Stimulated activated CD4-positive, alpha-beta T cell treated with anti-CD3 and anti-CD28 coated beads, Interleukin-4, amount 100 ng/mL, for 48 hours (primary cell): ENCODE data around the gene NSMCE1.
"Not testable (repeated sequence)": the region's sequence is repeated elsewhere in the genome, so short reads cannot be mapped to it uniquely, and the experiment has no call there.

Source experiments
- DNase-seq, 2 donors: peaks; one replicate each; pipeline ENCODE4 v3.0.0-alpha.2; 2020; ENCODE audit warnings: low read depth in 2 of 2

The NSMCE1 gene

DNA sequence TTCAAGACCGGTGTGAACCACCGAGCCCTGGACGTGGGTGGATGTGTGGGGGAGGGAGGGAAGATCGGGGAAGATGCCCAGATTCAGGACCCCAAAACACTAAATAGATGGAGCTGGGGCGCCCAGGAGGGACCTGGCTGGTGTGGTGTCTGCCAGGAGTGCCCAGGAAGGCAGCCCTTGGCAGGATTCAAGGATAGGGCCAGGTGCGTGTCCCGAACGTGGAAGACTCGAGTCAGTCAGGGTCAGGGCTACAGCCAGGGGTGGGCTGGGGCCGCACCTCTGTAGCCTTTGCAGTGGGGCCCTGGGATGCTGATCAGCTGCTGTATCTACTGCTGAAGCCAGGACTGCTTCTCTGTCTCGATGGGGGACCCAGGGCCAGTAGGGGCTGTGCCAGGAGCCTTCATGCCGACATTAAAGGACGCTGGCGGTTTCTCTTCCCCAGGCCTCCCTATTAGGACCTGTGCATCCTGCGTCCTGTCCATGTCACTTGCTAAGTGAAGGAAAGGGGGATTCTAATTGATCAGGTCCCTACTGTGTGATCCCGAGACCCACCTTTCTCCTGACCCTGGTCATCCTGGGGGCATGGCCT, 52.2 kb downstream of the NSMCE1 start:
- DNase-seq: no peak

DNA sequence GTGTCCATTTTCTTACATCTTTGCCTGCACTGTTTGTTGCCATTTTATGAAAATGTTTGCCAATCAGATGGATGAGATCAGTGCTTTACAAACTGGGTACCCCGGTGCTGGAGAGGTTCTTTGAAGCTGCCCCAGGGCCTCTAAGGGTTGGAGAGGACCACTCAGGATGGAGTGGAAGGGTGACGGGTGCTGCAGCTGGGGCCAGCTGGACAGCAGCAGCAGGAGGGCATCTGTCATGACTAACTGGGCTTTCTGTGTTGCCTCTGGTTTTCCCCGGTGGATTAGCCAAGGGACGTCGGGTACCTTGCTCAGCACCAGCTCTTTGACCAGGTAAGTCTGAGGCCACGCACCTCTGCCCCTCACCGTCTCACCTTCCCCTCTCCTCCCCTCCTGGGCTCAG, 52.9 kb downstream of the NSMCE1 start:
- DNase-seq: no peak

DNA sequence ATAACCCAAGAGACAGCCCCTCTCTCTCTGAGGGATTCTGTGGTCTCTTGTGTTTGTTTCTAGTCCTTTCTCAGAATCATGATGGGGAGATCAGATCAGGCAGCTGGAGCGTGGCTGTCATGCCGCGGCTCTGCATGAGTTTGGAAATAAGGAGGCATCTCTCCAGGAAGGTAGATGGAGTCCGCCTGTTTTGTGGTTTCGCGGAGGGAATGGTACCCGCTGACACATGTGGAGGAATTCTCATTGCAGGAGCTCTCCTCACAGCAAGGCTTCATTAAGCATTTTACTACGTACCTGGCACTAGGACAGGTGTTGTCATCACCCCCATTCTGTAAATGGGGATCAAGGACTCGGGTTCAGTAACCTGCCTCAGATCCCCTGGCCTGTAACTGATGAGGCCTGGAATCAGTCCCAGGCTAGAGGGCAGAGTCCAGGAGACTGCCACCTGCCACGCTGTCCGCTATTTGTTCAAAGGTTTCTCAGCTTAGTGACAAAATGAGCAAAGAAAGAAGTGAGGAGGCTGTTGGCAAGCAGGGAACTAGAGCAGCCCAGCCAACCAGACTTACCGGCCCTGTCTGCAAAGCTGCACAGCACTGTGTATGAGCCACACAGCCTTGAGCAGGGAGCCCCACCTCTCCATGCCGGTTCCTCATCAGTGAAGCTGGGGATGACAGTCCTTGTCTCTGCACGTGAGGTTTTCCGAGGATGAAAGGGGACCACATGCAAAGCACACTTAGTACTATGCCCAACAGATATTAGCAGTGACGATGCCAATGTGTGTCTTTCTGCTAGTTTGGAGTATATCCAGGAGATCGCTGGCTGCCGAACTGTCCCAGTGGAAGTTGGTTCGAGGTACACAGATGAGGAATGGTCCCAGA, 54.2 kb downstream of the NSMCE1 start:
- no peak for DNase-seq

DNA sequence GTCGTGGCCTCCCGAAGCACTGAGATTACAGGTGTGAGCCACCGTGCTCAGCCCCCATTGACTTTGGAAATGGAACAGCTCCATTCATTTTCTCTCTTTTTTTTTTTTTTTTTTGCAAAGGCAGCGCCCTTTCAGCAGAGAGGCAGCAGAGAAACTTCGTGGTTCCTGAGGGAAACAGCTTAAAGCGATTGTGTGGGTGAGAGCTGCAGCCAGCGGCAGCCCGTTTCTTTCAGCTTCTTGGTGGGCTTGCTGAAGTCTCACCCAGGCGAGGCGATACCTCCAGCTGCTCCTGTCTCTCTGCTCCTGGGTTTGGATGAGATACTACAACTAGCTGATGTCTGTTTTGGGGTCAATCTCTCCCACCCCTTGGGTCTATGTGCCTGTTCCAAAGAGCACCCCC, 57.5 kb downstream of the NSMCE1 start:
- no peak for DNase-seq

DNA sequence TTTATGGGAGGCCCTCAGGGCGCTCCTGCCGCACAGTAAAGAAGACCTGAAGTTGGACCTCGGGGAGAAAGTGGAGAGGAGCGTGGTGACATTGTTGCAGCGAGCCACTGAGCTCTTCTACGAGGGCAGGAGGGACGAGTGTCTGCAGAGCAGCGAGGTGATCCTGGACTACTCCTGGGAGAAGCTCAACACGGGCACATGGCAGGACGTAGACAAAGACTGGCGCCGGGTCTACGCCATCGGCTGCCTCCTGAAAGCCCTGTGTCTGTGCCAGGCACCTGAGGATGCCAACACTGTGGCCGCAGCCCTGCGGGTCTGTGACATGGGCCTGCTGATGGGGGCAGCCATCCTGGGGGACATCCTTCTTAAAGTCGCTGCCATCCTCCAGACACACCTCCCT, 58.4 kb downstream of the NSMCE1 start:
- DNase-seq: no peak

DNA sequence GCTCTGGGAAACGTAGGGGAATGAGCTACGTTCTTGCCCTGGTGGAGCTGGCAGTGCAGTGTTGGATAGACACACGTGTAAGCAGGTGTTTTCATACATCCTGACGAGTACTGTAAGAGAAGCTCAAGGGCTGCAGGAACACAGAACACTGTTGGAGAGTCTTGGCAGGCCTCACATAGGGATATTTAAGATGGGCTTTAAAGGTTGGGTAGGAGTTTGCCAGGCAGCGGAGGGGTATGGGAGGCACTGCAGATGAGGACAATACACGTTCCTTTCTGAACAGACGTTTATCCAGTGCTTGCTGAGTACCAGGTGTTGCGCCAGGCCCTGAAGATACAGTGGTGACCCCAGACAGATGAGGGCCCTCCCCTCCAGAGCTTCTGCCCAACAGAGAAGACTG, 59.0 kb downstream of the NSMCE1 start:
- DNase-seq: no peak

DNA sequence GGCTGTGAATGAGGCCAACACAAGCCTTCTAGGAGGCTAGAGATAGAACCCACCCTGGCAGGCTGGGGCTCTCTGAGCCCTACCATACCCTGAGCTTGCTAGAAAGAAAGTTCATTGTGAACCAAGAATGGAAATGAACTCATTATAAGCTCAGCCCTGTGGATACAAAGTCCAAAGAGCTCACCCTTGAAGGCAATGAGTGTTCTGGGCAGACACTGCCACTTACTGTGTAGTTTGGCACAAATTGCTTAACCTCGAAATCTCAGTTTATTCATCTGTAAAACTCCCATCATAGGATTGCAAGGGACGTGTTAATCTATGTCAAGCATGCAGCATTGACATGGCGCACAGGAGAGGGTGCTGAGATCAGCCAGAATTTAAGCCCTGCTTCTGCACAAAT, 59.8 kb downstream of the NSMCE1 start:
- no peak for DNase-seq

DNA sequence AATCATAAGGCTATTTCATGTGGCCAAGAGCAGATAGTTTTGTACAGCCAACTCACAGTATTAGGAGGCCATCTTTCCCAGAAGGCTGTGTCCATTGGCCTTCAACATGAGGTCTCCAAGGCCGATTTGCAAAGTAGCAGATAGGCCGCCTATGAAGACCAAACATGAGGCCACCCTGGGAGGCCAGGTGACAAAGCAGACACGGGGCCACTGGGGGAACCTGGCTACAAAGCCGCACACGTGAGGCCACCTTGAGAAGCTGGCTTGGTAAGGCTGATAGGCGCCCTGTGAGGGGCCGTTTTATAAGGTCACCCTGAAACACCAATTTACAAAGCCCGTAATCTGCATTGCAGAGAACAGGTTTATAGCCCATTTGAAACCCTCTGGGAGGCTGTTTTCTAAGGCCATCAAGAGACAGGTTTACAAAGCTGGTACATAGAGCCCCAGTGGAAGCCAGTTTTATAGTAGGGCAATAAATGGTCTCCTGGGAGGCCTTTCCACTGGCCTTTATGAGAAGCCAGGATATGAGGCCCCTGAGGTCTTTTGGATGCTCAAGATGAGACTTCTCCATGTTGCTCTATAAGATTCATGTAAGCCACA, 60.4 kb downstream of the NSMCE1 start:
- no peak for DNase-seq

DNA sequence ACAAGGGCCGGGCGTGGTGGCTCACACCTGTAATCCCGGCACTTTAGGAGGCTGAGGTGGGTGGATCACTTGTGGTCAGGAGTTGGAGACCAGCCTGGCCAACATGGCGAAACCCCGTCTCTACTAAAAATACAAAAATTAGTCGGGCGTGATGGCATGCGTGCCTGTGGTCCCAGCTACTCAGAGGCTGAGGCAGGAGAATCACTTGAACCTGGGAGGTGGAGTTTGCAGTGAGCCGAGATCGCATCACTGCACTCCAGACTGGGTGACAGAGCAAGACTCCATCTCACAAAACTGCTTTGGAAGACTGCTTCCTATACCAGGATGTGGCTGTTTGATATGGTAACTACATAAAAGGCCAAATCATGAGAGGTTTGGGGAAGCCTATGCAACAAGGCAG, 61.5 kb downstream of the NSMCE1 start:
- not testable (repeated sequence) for DNase-seq

DNA sequence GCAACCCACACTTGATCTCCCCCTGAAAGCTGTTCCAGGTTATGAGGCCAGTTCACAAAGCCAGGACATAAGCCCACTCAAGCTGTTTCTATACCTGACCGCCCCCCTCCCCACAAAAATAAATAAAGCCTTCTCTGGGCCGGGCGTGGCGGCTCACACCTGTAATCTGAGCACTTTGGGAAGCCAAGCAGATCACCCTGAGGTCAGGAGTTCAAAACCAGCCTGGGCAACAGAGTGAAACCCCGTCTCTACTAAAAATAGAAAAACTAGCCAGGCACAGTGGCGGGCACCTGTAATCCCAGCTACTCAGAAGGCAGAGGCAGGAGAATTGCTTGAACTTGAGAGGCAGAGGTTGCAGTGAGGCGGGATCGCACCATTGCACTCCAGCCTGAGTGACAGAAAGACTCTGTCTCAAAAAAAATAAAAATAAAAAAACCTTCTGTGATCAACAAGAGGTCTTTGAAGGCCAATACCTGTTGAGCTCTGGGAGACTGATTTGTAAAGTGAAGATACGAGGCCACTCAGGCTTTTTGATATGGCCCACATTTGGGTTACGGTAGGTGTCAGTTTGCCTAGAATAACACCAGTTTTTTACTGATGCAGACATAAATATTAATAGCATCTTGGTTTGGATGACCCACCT, 63.0 kb downstream of the NSMCE1 start:
- DNase-seq: no peak

DNA sequence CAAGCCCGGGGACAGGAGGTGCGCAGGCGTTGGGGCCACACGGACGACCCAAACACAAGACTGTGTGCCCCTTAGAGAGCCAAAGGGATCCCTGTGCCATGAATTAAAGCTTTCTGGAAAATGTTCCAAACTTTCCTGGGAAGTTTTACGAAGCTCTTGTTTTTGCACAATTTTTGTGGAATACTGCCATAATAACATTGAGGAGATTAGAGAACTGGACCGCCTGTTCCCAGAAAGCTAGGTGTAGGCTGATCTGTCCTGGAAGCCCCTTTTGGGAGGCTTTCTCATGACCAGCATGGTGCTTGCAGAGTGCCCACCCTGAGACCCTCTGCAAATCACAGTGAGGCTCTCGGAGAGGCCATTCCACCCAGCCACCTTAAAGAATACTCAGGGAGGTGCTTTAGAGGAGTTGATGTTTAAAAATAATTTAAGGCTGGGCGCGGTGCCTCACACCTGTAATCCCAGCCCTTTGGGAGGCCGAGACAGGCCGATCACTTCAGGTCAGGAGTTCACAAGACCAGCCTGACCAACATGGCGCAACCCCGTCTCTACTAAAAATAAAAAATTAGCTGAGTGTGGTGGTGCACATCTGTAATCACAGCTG, 64.2 kb downstream of the NSMCE1 start:
- no peak for DNase-seq

DNA sequence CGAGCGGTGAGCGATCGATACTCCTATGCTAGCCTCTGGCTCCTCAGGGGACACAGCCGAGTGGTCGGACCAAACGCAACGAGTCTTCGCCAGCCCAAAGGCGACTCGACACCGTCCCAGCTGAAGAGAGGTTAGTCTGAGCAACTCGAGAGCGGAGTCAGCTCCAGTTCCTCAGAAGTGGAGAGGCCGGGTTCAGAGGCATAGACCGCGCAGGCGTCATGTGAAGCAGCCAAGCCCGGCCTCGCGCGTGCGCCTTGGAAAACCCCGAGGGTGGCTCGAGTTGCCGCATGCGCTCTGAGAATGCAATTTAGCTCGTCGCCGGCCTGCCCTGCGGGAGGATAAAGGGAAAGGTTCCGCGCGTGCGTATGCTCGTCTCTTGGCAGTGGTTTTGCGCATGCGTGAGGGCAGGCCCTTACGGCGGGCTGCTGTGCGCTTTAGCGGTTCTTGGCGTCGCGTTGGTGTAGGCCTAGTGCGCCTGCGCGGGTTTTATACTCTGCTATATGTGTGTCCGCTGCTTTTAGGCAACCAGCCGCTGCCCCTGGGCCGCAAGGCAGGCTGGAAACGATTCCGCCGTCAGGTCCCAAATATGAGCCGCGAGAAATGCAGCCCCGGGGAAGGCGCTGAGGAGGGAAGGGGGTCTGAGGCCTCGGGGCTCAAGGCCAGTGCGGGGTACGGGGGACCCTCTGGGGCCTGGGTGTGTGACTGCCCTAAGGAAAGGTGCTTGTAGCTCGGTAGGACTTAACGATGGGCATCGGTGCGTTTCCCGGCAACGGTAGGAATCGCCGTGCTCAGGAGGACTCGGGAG, 64.9 kb downstream of the NSMCE1 start, which contains the start of gene KDM8:
Gene KDM8, plus strand, starts transcription at position 20 of the 805 bp plus-strand sequence. CDS start 6,598 bp downstream, outside the sequence.
- peak; percentile 95 to 99 for DNase-seq

DNA sequence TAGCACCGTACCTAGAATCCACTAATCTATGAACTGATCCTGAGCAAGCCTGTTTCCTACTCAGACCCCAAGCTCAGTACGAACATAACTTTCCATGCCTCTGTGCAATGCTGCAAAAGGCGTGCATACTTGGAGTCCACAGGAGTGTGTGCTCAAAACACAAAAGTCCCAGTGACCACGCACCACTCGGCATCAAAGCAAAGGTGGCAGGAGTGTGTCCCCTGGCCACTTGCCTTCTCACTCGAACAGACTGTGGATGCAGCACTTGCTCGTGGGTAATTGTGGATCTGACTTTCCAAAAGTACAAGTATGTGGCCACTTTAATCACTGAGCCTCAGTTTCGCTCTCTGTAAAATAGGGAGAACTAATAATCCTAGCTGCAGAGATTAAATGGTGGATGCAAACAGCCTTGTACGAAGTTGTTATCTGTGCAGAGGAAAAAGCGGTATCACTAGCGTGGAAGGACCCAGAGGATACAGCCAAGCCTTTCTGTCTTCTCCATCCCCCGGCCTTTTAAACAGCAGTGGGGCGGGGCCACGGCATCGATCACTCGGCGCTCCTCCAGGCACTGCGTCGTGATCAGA, 65.6 kb downstream of the NSMCE1 start:
- DNase-seq: peak; percentile 85

DNA sequence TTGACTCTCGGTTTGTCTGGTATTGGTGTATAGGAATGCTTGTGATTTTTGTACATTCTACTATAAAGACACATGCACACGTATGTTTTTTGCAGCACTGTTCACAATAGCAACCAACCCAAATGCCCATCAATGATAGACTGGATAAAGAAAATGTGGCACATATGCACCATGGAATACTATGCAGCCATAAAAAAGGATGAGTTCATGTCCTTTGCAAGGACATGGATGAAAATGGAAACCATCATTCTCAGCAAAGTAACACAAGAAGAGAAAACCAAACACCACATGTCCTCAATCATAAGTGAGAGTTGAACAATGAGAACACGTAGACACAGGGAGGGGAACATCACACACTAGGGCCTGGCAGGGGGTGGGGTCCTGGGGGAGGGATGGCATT, 67.7 kb downstream of the NSMCE1 start:
- DNase-seq: not testable (repeated sequence)

DNA sequence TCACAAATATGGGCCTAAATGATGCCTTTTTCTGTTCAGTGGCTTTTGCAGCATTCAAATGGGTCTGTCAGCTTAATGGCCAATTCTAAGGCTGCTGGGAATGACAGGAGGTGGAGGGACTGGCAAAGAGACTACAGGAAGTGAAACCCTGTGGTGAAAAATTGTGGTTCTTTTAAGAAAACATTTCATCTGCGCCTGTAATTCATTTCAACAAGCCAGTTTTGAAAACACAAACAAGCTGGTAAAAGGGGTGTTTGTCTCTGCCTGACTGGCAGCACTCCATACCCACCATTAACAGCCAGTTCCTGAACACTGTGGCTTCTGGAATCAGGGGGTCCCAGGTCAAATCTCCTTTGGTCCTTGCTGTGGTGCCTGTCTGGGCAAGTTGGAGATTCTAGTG, 68.8 kb downstream of the NSMCE1 start:
- no peak for DNase-seq

DNA sequence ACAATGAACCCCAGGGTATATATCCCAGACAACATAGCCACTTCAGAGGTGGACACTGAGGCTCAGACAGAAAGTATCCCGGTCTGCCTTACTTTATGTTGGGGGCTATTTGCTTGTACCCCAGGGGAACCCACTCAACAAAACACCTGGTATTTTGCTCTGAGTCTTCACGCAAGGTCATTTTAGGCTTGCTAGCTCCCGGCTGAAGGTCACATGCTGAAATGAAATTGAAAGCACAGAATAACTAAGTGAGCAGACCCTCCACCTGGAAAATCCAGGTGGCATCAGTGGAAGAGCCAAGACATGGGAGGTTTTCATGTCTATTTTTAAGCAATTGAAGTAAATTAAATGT, 69.4 kb downstream of the NSMCE1 start:
- no peak for DNase-seq

DNA sequence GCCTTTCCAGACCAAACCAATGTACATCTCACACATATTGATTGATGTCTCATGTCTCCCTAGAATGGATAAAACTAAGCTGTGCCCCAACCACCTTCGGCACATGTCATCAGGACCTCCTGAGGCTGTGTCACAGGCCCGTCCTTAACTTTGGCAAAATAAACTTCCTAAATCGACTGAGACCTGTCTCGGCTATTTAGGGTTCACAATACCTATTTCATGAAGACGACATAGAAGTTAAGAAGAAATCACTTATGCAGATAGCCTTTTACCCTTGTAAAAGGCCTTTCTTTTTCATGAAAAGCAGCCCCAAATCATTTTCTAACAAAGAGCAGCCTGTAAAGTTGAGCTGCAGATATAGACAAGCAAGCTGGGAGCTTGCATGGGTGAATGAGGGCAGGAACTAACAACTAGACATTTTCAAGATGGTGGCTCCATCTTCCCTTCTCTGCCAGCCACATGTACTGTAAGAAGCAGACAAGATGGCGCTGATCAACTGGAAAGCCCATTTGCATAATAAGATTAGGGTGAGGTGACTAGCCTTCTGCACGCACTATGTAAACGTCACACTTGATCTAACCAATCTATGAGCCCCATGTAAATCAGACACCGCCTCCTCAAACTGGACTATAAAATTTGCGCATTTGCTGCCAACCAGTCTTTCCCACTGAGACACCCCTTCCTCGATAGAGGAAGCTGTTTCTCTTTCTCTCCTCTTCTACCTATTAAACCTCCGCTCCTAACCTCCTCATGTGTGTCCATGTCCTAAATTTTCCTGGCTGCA, 69.9 kb downstream of the NSMCE1 start:
- no peak for DNase-seq

DNA sequence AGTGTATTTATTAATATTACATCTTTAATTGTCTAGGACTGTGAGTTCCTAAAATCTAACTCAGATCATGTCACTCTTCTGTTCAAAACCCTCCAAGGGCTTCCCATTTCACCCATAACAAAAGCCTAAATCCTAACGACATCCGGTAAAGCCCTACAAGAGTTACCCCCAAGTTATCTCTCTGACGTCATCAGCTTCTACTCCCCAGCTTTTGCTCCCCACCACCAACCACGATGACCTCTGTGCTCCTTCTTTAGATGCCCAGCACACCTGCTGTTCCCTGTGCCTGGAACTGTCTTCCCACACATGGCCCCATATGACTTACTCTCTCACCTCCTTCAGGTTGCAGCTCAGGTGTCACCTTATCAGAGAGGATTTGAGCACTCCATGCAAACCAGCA, 71.6 kb downstream of the NSMCE1 start:
- DNase-seq: no peak

DNA sequence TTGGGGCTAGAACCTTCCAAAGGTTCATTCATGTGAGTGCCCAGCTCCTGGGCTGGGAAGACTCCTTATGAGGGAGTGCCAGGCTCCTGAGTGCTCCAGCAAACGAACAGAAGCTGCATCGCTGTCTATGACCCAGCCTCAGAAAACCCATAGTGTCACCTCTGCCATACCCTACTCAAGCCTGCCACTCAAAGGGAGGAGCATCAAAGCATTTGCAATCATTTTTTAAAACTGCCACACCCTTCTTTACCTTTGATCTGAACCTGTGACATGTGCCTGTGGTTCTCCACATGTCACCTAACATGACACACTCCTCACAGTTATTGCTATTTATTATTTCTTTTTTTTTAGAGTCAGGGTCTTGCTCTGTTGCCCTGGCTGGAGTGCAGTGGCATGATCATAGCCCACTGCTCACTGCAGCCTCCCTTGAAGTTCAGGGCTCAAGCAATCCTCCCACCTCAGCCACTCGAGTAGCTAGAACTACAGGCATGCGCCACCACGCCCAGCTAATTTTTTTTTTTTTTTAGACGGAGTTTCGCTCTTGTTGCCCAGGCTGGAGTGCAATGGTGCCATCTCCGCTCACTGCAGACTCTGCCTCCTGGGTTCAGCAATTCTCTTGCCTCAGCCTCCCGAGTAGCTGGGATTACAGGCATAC, 72.5 kb downstream of the NSMCE1 start:
- no peak for DNase-seq
